PC-9 (cell line): ENCODE data around the gene EEF2K.

ENCODE experiments used
- EZH2 ChIP-seq: fragments of 200-600 bp; sonication (generic); IDR thresholded peaks from 2 replicates; pipeline ENCODE4 v1.8.0; 2017; ENCODE audit warnings: antibody characterized with exemption, low read depth
- TF ChIP-seq, protein P1 (sequence below): fragments of 200-600 bp; sonication (generic); conservative IDR thresholded peaks from 2 replicates; pipeline ENCODE4 v1.6.1; 2017; ENCODE audit warnings: mixed run types, antibody characterized with exemption, mild to moderate bottlenecking, moderate library complexity

DNA sequence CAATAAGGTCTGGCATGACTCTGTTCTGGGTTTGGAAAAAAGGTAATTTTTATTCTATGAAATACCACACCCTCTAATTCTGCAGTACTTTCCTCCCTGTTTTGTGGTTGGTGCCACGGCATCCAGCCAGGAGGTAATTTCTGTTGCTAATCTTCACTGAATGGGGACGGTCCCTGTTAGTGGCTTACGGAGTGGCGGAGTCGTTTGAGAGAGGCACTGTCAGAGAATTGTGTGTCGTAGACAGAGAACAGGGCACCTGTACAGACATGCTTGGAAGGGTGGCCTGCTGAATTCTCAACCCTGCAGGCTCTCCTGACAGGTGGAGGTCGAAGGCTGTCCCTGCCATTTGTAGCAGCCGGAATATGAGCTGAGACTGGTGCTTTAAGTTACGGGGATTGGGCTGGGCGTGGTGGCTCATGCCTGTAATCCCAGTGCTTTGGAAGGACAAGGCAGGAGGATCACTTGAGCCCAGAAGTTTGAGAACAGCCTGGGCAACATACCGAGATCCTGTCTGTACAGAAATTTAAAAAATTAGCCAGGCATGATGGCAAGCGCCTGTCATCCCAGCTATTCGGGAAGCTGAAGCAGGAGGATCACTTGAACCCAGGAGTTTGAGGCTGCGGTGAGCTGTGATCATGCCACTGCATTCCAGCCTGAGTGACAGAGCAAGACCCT is 33.2 kb downstream of the EEF2K start:
- TF ChIP-seq, protein P1, sequence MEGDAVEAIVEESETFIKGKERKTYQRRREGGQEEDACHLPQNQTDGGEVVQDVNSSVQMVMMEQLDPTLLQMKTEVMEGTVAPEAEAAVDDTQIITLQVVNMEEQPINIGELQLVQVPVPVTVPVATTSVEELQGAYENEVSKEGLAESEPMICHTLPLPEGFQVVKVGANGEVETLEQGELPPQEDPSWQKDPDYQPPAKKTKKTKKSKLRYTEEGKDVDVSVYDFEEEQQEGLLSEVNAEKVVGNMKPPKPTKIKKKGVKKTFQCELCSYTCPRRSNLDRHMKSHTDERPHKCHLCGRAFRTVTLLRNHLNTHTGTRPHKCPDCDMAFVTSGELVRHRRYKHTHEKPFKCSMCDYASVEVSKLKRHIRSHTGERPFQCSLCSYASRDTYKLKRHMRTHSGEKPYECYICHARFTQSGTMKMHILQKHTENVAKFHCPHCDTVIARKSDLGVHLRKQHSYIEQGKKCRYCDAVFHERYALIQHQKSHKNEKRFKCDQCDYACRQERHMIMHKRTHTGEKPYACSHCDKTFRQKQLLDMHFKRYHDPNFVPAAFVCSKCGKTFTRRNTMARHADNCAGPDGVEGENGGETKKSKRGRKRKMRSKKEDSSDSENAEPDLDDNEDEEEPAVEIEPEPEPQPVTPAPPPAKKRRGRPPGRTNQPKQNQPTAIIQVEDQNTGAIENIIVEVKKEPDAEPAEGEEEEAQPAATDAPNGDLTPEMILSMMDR = no peak
- no peak for TF ChIP-seq EZH2
